CD14-positive monocyte (primary cell): Measurements from ENCODE around the gene SHC2. TPM values are rescaled to one million over a fixed set of nuclear protein-coding genes. Genes with fewer than 3 reads are reported as not detected.

ENCODE experiments used
- DNase-seq, 3 donors: peaks; one replicate each; pipeline ENCODE4 v3.0.0-alpha.2; 2011 to 2022
- H2AFZ ChIP-seq: 2 replicates; pipeline ENCODE4 v1.6.0; 2012; ENCODE audit warnings: mild to moderate bottlenecking, low read depth, low read length, inconsistent platforms; ENCODE audit not compliant: insufficient read depth, poor library complexity, severe bottlenecking
- H3K27ac ChIP-seq, 2 donors: 1 replicate in 1 of 2; 2 replicates in 1 of 2; pipeline ENCODE4 v1.5.1; 2012 to 2013; ENCODE audit warnings: low read length in 2 of 2, control low read depth in 1 of 2, inconsistent platforms in 1 of 2, low read depth in 1 of 2, mild to moderate bottlenecking in 1 of 2
- H3K27me3 ChIP-seq, 2 donors: one replicate each; pipeline versions ENCODE4 v1.6.0 to v1.6.1; 2011 to 2013; ENCODE audit warnings: low read length in 2 of 2; ENCODE audit not compliant: control insufficient read depth in 2 of 2, insufficient read depth in 2 of 2
- H3K36me3 ChIP-seq, 2 donors: replicated peaks in 1 of 2; 1 replicate in 1 of 2; 2 replicates in 1 of 2; pipeline versions ENCODE4 v1.5.1 to v1.6.1; 2012 to 2013; ENCODE audit warnings: low read length in 2 of 2, control low read depth in 1 of 2, inconsistent platforms in 1 of 2, mild to moderate bottlenecking in 1 of 2; ENCODE audit not compliant: insufficient read depth in 2 of 2, control insufficient read depth in 1 of 2
- H3K4me1 ChIP-seq, 2 donors: 1 replicate in 1 of 2; 2 replicates in 1 of 2; pipeline versions ENCODE4 v1.5.1 to v1.6.1; 2012 to 2013; ENCODE audit warnings: low read length in 2 of 2, control low read depth in 1 of 2, inconsistent platforms in 1 of 2, mild to moderate bottlenecking in 1 of 2, moderate library complexity in 1 of 2; ENCODE audit not compliant: insufficient read depth in 2 of 2, control insufficient read depth in 1 of 2
- H3K4me2 ChIP-seq: replicated peaks from 2 replicates; pipeline ENCODE3; 2012; ENCODE audit warnings: low read length, moderate library complexity, mild to moderate bottlenecking; ENCODE audit not compliant: poor library complexity, severe bottlenecking; ENCODE audit errors: extremely low read depth
- H3K4me3 ChIP-seq, 3 experiments: fragments of 200-600 bp in 1 of 3; sonication (generic) in 1 of 3; replicated peaks in 1 of 3; 1 replicate in 2 of 3; 2 replicates in 1 of 3; pipeline ENCODE4 v1.5.1; 2011 to 2013; ENCODE audit warnings: low read length in 3 of 3, mild to moderate bottlenecking in 3 of 3, control low read depth in 2 of 3, low read depth in 2 of 3, inconsistent platforms in 1 of 3, moderate library complexity in 1 of 3
- H3K79me2 ChIP-seq: 2 replicates; pipeline ENCODE4 v1.6.0; 2012; ENCODE audit warnings: mild to moderate bottlenecking, control low read depth, inconsistent platforms, low read length, moderate library complexity; ENCODE audit not compliant: insufficient read depth
- H3K9ac ChIP-seq: 2 replicates; pipeline ENCODE4 v1.6.0; 2017; ENCODE audit warnings: low read length, mild to moderate bottlenecking; ENCODE audit not compliant: insufficient read depth, poor library complexity, severe bottlenecking
- H3K9me3 ChIP-seq, 2 donors: replicated peaks in 1 of 2; 1 replicate in 1 of 2; 2 replicates in 1 of 2; pipeline versions ENCODE4 v1.5.1 to v1.6.1; 2012 to 2013; ENCODE audit warnings: low read length in 2 of 2, control low read depth in 1 of 2; ENCODE audit not compliant: control insufficient read depth in 1 of 2, insufficient read depth in 1 of 2
- H4K20me1 ChIP-seq: 2 replicates; pipeline ENCODE4 v1.6.0; 2012; ENCODE audit warnings: mild to moderate bottlenecking, low read length, control low read depth, moderate library complexity; ENCODE audit not compliant: insufficient read depth
- H3K27ac Mint-ChIP-seq, 7 donors: one replicate each; pipeline ENCODE4 v1.8.0; 2020; ENCODE audit warnings: mild to moderate bottlenecking in 7 of 7, mixed read lengths in 7 of 7, moderate library complexity in 6 of 7, inconsistent platforms in 2 of 7
- H3K27me3 Mint-ChIP-seq, 3 donors: one replicate each; pipeline ENCODE4 v1.8.0; 2021 to 2022; ENCODE audit warnings: low read depth in 3 of 3, mild to moderate bottlenecking in 3 of 3, mixed read lengths in 3 of 3, moderate library complexity in 3 of 3, inconsistent platforms in 1 of 3
- H3K36me3 Mint-ChIP-seq, 2 donors: one replicate each; pipeline ENCODE4 v1.8.0; 2020; ENCODE audit warnings: mixed read lengths in 2 of 2, inconsistent platforms in 1 of 2, mild to moderate bottlenecking in 1 of 2
- H3K4me1 Mint-ChIP-seq: one replicate; pipeline ENCODE4 v1.8.0; 2020; ENCODE audit warnings: mild to moderate bottlenecking, mixed read lengths
- H3K4me3 Mint-ChIP-seq, 2 donors: one replicate each; pipeline ENCODE4 v1.8.0; 2020; ENCODE audit warnings: mild to moderate bottlenecking in 2 of 2, mixed read lengths in 2 of 2, moderate library complexity in 1 of 2
- H3K9me3 Mint-ChIP-seq, 7 donors: one replicate each; pipeline ENCODE4 v1.8.0; 2020 to 2022; ENCODE audit warnings: mixed read lengths in 7 of 7, mild to moderate bottlenecking in 6 of 7, moderate library complexity in 6 of 7, inconsistent platforms in 2 of 7
- CTCF ChIP-seq: fragments of 200-600 bp; IDR thresholded peaks from one replicate; pipeline ENCODE4 v1.8.0; 2022; ENCODE audit warnings: antibody characterized with exemption, mild to moderate bottlenecking
- WGBS: methylation state at CpG from one replicate; pipeline ENCODE4 v1.1.5; 2013; ENCODE audit warnings: missing lambda C conversion rate; ENCODE audit not compliant: insufficient coverage; 5-methylcytosine and 5-hydroxymethylcytosine counted together
- intact Hi-C, 2 donors: fragments of 100-400 bp; cut with micrococcal nuclease; formaldehyde crosslinking; loops; one replicate each; pipeline versions ENCODE4 v1.15.0 to v1.15.1; 2023
- polyA plus RNA-seq, 3 donors: library from polyadenylated mRNA; depleted of rRNA in 1 of 3; unstranded in 2 of 3; stranded (reverse) in 1 of 3; fragments of 300-500 nt in 2 of 3; fragments of >200 nt in 1 of 3; fragmentation: Illumina TruSeq in 2 of 3; gene quantifications; 1 replicate in 2 of 3; 2 replicates in 1 of 3; pipeline ENCODE4 v1.2.3, GENCODE V29; 2012 to 2021

Gene SHC2
- polyA plus RNA-seq, 3 donors = not detected

DNA sequence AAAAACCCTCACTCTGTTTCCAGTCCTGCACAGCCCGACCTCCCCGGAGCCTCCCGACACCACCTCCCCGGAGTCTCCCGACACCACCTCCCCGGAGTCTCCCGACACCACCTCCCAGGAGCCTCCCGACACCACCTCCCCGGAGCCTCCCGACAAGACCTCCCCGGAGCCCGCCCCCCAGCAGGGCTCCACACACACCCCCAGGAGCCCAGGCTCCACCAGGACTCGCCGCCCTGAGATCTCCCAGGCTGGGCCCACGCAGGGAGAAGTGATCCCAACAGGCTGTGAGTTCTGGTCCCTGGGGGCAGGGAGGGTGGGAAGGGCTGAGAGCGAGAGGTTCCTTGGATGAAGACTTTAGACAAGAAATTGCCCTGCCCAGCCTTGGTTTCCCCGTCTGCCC lies 40.8 kb upstream of the SHC2 start:
- no peak overlapping the region for H3K27ac Mint-ChIP-seq
- TF ChIP-seq CTCF = no peak
- H3K4me3 Mint-ChIP-seq = no peak overlapping the region
- no peak for DNase-seq
- Histone ChIP-seq H3K79me2 (no peaks in the 10 kb centered on the region), H2AFZ (no peak overlapping the region), H3K9ac (no peak overlapping the region), H3K36me3 (no peaks in the 10 kb centered on the region), H3K9me3 (peaks cover 19 to 23% of the 10 kb centered on the region in 2 donors), H3K4me2 (no peak overlapping the region), H3K4me3 (no peak overlapping the region), H3K27me3 (peaks cover 13 to 28% of the 10 kb centered on the region in 2 donors), H4K20me1 (no peaks in the 10 kb centered on the region), H3K4me1 (peaks cover 18 to 20% of the 10 kb centered on the region in 2 donors), H3K27ac (no peak overlapping the region)
- WGBS = 96% methylated on average over 2 of the region's 17 CpGs
- H3K4me1 Mint-ChIP-seq = peaks cover 14% of the 10 kb centered on the region
- peaks cover 3 to 43% (median 29%) of the 10 kb centered on the region in 7 donors for H3K9me3 Mint-ChIP-seq
- peaks cover 6 to 7% of the 10 kb centered on the region in 2 donors for H3K36me3 Mint-ChIP-seq
- H3K27me3 Mint-ChIP-seq = peaks cover 20 to 44% (median 42%) of the 10 kb centered on the region in 3 donors
- intact Hi-C loops = loop anchor here in 1 of 2 donors (10.0 kb wide), 1 partner anchor 133 kb away; the partner anchor contains the start of genes FGF22 and POLRMT

DNA sequence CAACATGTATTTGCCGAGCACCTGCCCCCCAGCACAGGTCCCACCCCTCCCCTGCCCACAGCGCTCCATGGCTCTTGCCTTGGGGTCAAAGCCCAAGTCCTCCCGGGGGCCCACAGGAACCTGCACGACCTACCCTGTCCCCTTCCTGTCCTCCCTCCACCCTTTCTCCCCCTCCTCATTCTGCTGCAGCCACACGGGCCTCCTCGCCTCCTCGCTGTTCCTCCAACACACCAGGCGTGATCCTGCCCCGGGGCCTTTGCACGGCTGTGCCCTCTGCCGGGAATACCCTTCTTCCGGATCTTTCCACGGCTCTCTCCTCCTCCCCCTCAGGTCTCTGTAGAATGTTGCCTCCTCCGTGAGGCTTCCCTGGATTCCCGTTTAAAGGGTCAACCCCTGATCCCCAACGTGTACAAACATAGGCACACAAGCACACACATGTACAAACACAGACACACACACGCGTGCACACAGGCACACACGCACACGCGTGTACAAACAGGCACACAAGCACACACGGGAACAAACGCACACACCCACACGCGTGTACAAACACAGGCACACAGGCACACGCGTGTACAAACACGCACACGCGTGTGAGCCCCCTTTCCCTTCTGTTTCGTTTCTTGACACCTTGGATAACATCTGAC lies 38.3 kb upstream of the SHC2 start:
- Histone ChIP-seq H3K27ac (no peak overlapping the region), H3K36me3 (no peaks in the 10 kb centered on the region), H3K4me3 (no peak overlapping the region), H3K4me1 (peaks cover 10 to 13% of the 10 kb centered on the region in 2 donors), H3K9ac (no peak overlapping the region), H2AFZ (no peak overlapping the region), H4K20me1 (no peaks in the 10 kb centered on the region), H3K27me3 (peaks cover 16 to 46% of the 10 kb centered on the region in 2 donors), H3K4me2 (no peak overlapping the region), H3K9me3 (peaks cover 19 to 23% of the 10 kb centered on the region in 2 donors), H3K79me2 (no peaks in the 10 kb centered on the region)
- peaks cover 8% of the 10 kb centered on the region for H3K4me1 Mint-ChIP-seq
- intact Hi-C loops = no loop called here
- no peak for DNase-seq
- peaks cover 3 to 50% (median 31%) of the 10 kb centered on the region in 7 donors for H3K9me3 Mint-ChIP-seq
- peaks cover 4 to 7% of the 10 kb centered on the region in 2 donors for H3K36me3 Mint-ChIP-seq
- WGBS = 76% methylated on average over 31 of the region's 31 CpGs
- H3K4me3 Mint-ChIP-seq = peak overlapping the region in 1 of 2 donors; percentile 86
- TF ChIP-seq CTCF = no peak
- peaks cover 32 to 65% (median 63%) of the 10 kb centered on the region in 3 donors for H3K27me3 Mint-ChIP-seq
- H3K27ac Mint-ChIP-seq = no peak overlapping the region
